ENCODE data around the gene SNX32.
"Not testable (repeated sequence)": the region's sequence is repeated elsewhere in the genome, so short reads cannot be mapped to it uniquely, and the experiment has no call there.

SNX32 gene

DNA sequence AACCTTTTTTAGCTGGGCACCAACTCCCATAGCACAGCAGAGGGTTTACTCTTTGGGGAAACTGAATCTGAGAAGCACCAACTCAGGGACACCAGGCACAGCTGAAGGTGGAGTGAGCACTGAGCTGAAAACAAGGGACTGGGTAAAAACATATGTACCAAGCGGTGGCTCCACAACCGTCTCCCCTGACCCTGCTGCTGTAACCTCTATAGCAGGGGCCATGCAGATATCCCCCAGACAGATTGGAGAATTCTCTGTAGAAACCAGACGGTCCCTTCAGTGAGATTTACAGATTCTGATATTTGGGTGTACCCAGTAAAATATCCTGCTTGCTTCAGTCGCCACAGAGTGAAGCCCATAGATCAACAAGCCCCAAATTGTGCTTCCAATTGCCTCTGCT is 4.3 kb upstream of the SNX32 start:
- DNase-seq, result no peak

DNA sequence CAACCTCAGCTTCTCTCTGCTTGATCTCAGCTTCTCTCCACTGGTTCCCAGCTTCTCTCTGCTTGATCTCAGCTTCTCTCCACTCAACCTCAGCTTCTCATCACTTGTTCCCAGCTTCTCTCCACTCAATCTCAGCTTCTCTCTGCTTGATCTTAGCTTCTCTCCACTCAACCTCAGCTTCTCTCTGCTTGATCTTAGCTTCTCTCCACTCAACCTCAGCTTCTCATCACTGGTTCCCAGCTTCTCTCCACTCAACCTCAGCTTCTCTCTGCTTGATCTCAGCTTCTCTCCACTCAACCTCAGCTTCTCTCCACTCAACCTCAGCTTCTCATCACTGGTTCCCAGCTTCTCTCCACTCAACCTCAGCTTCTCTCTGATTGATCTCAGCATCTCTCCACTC is 1.5 kb upstream of the SNX32 start:
- not testable (repeated sequence) for DNase-seq

DNA sequence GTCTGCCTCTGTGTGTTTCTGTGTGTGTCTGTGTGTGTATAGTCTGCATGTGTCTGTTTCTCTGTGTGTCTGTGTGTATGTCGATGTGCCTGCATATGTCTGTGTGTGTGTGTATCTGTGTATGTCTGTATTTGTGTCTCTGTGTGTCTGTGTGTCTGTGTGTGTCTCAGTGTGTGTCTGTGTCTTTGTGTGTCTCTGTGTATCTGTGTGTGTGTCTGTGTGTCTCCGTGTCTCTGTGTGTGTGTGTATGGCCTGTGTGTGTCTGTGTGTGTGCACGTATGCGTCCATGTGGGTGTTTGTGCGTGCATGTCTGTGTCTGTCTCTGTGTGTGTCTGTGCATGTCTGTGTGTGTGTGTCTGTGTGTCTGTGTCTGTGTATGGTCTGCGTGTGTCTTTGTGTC is 439 bp downstream of the SNX32 start:
- DNase-seq, result no peak

DNA sequence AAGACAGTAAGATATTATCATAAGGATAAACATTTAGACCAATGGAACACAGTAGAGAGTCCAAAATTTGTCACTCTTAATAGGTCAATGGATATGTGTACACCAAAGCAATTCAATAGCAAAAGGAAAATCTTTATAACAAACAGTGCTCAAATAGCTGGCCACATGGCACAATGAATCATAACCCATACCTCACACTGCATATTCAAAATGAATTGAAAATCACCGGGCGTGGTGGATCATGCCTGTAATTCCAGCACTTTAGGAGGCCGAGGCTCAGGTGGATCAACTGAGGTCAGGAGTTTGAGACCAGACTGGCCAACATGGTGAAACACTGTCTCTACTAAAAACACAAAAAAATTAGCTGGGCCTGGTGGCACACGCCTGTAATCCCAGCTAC is 8.4 kb downstream of the SNX32 start:
- no peak for DNase-seq

DNA sequence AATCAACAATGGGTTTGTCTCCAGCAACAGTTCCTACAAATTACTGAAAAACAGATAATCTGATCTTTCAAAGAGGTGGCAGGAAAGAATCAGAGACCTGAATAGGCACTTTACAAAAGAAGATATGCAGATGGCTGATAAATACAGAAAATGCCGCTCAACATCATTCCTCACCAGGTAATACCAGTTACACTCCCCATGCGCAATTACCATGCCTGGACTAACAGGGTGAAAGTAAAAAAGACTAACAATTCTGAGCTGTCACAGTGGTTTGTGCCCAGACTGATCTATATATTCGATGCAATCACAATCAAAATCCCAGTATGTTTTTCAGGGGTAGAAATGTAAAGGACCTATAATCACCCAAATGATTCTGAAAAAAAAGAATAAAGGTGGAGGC is 10.0 kb downstream of the SNX32 start:
- no peak for DNase-seq

DNA sequence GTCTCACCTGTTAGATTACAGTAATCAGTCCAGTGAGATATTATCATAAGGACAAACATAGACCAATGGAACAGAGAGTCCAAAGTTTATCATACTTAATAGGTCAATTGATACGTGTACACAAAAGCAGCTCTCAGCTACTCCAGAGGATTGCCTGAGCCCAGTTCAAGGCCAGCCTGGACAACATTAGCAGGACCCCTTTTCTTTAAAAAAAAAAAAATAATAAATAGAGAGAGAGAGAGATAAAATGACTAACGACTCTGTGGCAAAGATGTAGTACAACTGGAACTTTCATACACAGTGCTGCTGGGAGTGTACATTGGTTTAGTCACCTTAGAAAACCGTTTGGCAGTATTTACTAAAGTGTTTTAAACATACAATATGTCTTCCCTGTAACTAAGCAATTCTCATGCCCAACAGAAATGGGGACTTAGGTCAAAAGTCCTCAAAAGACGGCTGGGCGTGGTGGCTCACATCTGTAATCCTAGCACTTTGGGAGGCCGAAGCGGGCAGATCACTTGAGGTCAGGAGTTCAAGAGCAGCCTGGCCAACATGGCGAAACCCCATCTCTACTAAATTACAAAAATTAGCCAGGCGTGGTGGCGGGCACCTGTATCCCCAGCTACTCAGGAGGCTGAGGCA is 10.6 kb downstream of the SNX32 start:
- no peak for DNase-seq

DNA sequence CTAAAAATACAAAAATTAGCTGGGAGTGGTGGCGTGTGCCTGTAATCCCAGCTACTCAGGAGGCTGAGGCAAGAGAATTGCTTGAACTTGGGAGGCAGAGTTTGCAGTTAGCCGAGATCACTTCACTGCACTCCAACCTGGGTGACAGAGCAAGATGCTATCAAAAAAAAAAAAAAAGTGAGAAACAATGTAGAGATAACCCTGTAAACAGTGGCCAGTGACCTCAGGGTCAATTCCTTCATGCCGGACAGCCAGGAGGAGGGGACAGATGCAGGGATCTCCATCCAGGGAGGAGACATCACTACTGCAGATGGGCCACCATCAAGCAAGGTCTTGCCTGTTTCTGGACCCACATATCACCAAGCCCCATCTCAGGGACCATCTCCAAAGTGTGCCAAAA is 14.0 kb downstream of the SNX32 start:
- no peak for DNase-seq

DNA sequence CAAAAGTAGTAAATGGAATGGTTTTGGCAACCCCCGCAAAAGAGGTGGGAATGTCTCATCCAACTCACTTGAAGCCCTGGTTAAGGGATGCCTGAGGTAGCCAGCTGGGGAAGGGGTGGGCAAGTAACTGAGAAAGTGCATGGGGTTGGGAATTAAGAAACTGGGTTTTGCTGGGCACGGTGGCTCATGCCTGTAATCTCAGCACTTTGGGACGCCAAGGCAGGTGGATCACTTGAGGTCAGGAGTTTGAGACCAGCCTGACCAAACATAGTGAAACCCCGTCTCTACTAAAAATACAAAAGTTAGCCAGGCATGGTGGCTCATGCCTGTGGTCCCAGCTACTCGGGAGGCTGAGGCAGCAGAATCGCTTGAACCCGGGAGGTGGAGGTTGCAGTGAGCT is 14.9 kb downstream of the SNX32 start:
- DNase-seq, result not testable (repeated sequence)

DNA sequence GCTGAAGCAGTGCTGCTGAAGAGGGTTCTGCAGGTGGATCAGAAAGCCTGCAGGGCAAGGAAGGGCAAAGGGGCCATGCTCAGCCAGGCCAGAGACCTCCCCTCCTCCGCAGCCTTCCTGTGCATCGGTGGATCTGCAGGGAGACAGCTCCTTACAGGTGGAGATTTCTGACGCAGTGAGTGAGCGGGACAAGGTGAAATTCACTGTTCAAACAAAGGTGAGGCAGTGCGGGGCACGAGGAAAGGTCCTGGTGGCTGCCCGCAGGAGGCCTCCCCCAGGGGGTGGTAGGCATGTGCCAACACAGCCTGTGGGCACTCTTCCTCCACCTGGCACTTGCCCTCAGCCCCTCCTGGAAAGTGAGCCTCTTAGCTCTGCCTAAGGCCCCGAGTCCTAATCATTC is 15.6 kb downstream of the SNX32 start:
- no peak for DNase-seq

DNA sequence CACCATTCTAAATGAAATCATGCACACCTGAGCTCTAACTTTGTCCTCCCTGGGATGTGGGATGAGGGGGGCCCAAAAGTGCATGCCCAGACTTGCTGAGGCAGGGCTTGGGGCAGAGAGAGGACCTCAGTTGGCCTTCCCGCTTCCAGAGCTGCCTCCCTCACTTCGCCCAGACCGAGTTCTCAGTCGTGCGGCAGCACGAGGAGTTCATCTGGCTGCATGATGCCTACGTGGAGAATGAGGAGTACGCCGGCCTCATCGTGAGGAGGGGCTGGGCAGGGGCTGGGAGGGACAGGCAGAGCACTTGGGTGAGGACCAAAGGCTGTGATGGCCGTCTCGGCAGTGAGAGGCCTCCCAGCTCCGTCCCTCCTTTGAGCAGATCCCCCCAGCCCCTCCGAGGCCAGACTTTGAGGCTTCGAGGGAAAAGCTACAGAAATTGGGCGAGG is 16.0 kb downstream of the SNX32 start:
- no peak for DNase-seq

DNA sequence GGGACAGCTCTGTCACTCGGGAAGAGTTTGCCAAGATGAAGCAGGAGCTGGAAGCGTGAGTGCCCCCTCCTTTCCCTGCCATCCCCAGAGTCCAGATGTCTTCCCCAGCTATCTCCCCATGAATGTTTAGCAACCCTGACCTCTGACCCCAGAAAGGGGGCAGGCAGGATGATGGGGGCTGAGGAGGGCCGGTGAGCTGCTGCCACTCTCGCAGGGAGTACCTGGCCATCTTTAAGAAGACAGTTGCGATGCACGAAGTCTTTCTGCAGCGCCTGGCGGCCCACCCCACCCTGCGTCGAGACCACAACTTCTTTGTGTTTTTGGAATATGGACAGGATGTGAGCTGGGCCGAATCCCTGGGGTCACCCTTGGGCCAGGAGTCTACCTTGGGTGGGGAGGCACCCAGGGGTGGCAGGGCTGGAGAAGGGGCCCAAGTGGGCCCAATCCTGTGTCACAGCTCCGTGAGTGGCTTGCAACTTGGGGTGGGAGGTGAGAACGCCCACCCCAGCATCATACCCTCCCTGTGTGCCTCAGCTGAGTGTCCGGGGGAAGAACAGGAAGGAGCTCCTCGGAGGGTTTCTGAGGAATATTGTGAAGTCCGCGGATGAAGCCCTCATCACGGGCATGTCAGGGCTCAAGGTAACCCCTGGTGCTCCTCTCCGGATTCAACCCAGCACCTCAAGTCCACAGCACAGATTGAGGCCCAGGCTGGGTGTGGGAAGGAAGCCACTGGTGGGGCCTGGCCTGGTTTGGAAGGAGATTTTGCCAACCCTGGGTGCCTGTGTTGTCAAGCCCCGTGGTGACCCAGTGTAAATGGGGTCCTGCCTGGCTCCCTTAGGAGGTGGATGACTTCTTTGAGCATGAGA is 16.7 kb downstream of the SNX32 start:
- DNase-seq, result no peak

DNA sequence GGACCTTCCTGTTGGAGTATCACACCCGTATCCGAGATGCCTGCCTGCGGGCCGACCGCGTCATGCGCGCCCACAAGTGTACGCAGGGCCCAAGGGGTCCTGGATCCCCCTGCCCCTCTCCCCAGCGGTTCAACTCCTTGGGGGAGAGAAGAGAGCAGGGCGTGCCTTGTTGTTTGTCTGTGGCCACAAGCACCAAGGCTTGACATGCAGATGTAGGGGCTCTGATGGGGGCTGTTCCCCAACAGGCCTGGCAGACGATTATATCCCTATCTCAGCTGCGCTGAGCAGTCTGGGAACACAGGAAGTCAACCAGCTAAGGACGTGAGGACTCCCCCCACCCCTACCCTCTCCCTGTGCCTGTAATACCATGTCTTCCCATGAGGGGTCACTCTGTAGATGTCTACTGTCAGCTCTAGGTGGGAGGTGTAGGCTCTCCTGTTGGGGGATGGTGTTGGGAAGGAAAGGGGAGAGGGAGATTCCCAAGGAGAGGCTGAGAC is 17.4 kb downstream of the SNX32 start:
- peak; percentile 34 for DNase-seq

DNA sequence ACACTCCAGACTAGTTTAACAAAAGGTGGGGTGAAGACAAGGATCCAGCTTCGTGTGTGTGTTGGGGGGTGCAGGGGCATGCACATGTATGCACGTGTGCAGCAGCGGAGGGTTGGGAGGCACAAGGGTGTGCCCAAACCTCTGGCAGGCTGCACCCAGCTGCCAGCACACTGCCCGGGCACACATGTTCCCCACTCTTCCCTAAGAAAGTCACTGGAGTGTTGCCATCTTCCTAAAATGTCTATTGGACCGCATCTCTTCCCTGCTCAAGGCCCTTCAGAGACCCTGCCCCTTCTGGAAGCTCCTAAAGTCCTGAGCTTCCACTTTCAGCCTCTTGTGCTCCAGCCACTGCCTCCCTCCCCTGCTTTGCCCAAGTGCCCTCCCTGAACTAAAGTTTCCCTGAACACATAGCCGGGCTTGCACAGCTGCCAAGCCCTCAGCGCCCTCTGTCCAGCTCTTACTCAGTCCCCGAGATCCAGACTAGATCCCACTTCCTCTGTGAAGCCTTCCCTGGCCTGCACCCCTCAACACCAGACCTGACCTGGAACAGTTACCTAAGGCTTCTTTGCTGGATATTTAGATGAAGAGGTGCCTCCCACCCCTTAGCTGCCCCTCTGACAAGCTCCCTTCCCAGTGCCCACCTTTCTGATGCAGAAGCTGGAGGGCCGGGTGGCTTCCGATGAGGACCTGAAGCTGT is 18.2 kb downstream of the SNX32 start:
- DNase-seq, result no peak

DNA sequence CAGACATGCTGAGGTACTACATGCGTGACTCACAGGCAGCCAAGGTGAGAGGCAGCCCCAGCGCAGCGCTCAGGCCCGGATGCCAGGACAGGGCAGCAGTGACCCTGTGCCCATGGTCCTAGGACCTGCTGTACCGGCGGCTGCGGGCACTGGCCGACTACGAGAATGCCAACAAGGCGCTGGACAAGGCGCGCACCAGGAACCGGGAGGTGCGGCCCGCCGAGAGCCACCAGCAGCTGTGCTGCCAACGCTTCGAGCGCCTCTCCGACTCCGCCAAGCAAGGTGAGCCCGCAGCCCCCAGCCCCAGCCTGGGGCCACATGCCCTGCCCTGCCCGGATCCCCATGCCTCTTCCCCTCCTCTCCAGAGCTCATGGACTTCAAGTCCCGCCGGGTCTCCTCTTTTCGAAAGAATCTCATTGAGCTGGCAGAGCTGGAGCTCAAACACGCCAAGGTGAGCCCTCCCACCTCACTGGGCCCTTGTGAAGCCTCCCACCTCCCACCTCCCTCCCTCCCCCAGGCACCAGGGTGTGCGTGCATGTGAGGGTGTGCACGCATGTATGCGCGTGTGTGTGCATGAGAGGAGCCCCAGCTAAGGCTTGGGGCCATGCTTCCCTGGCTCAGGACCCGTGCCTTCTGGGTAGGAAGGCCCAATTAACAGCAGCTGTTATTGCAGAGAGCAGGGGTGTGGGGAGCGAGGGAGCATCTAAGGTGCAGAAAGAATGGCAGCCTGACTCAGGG is 18.9 kb downstream of the SNX32 start:
- no peak for DNase-seq

DNA sequence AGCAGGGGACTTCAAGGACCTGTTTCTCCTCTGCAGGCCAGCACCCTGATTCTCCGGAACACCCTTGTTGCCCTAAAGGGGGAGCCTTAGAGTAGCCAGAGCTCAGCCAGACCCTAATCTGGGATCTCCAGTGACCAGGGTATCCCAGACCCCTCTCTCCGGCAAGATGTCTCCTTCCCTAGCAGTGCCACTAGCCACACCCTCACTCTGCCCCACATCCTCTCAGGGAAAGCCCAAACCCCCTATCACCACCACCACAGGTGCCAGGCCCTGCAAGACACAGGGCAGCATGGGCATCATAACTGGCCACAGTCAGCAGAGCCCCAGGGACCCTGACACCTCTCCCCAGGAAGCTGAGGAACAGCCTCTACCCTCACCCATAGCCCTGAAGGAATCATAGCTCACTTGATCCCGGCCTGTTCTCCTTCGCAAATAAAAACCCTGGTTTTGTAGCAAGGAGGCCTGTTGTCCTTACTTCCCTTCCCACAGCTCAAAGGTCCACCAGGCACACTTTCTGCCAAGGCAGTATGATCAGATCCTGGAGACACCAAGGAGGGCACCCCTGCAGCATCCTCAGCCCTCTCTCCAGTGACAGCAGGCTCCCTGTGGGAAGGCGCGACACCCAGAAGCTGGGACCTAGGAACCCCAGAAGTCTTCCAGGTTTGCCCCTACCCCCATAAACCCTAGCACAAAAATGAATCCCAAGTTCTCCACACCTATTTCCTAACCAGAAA is 19.6 kb downstream of the SNX32 start:
- DNase-seq, result no peak

DNA sequence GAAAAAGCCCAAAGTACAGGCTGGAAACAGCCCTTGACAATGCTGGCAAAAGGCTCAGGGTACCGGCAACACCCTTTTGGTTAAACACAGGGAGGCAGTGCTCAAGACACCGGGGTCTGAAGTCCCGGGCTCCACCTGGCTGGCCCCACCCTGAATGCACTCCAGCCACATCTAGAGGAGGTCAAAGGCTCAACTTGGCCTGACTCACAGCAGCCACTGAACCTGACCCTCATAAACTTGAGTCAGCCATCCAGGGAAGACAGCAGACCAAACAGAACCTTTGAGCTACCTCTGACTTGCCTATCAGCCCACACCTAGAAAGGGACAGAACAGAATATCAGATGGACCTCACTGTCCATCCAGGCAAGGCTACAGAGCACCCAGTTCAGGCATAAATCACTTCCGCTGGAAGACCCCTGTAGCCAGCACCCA is 20.4 kb downstream of the SNX32 start:
- DNase-seq, result no peak

DNA sequence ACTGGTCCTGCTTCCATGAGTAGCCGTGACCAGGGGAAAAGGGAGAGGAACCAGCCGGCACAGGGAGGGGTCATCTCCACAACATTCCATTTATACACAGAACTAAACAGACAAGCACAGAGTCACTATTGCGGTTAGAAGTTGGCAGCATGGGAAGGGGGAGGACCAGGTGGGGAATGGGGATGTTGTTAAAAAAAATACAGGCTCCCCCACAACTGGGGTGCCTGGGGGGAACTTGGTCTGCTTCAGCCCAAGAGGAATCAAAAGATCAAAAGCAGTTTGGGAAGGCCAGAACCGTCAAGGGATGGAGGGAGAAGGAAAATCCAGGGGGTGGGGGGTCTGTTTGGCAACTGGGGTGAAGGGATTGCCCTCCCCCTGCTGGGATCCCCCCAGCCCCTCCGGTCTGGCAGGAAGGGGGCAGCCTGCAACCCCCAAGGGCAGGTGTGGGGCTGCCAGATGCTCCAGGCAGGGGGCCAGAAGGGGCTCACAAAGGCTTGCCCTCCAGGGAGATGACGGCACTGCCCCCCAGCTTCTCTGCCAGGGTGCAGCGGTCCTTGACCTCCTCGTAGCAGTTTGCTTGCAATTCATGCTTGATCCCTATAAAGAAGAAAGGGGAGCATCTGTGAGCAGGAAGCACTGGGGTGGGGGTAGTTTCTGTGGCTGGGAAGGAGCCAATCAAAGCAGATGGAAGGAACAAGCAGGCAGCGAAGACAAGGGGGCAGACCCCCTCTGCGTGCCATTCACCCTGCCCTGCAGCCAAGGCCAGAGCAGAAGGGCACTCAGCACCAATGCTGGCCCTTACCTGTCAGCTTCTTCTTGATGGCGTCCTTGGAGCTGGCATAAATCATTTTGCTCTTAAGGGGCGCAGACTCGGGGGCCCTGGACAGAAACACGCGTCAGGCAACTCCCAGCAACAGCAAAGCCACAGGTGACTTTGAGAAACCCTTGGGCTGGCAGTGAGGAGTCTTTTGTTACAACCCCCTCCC is 21.4 kb downstream of the SNX32 start:
- DNase-seq, result no peak

DNA sequence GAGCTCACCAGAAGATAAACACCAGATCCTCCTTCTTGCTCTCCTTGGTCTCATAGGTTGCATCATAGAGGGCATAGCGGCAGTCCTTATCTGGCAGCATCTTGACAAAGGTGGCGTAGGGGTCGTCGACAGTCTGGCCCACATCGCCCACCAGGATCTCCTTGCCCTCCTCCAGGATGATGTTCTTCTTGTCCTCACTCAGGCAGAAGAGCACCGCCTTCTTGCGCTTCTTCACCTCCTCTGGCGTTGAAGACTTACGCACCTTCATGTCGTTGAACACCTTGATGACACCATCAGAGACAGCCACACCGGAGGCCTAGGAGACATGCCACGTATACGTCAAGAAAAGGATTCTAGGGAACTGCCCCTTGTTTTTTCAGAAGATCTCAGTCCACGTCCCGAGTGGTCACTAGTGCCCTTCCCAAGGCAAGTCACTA is 22.2 kb downstream of the SNX32 start:
- no peak for DNase-seq

DNA sequence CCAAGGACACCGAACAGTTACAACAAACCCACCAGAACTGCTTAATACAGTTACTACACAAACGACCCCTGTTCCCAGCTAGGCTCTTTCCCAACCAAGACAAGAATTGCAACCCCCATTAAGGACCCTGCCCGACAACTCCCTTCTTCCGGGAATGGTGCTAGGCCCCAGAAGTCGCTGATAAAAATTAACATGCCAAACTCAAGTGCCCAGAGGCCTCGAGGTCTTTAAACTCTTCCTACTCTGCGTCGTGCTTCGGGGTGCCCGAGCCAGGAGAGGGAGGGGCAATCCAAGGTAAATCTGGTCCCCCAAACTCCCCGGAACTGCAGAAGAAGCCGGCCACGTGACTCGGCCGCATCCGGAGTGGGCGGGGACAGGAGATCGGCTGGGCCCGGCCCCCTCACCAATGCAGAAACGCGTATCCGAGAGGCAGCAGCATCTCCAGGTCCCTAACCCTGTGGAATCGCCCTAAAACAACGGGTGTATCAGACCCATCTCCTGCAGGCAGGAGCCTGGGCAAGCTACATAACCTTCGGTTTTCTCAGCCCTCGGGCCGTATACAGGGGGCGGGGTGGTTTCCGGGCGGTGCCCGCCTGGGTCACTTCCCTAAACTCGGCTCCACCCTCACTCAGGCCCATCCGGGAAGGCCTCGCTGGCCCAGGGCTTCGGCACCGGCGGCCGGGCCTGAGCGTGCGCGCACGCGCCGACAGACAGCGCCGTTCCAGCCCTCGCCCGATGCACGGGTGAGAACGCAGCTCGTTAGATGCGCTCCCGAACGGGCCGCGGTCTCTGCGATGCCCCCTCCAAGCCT is 23.1 kb downstream of the SNX32 start:
- peak; percentile 84 for DNase-seq

DNA sequence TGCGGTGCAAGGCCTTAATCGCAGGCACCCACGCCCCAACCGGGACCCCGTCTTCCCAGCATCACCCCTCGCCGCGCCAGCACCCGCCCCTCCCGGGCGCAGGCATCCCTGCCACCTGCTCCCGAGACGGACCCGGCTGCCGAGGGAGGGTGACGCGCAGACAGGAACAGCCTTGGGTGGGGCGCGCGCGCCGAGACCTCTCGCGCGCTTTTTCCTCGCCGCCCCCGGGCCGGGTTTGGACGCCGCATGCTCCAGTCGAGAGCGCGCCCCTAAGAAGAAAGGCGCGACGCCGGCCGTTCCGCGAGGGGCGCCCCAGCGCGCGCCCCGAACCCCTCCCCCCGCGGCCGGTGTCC is 23.7 kb downstream of the SNX32 start:
- peak; percentile 62 for DNase-seq
